OCI-LY1 (cell line): ENCODE results near the gene OR2AG1.

Source experiments
- H2AFZ ChIP-seq: fragments of 200-600 bp; sonication (generic), shearing (Covaris generic); 2 replicates; pipeline ENCODE4 v1.6.0; 2014; ENCODE audit warnings: antibody characterized with exemption, mild to moderate bottlenecking, low read length
- H3F3A ChIP-seq: fragments of 200-600 bp; sonication (generic), shearing (Covaris generic); 2 replicates; pipeline ENCODE4 v1.6.0; 2014; ENCODE audit warnings: mild to moderate bottlenecking, antibody characterized with exemption, low read length, moderate library complexity; ENCODE audit not compliant: insufficient read depth
- H3K27ac ChIP-seq: fragments of 200-600 bp; sonication (generic); 2 replicates; pipeline ENCODE4 v1.5.1; 2014; ENCODE audit warnings: low read length, mixed run types, mild to moderate bottlenecking, low read depth; ENCODE audit not compliant: poor library complexity, severe bottlenecking
- H3K27me3 ChIP-seq: fragments of 200-600 bp; sonication (generic); 2 replicates; pipeline ENCODE4 v1.6.0; 2014; ENCODE audit warnings: antibody characterized with exemption, mild to moderate bottlenecking, low read length, moderate library complexity; ENCODE audit not compliant: insufficient read depth
- H3K36me3 ChIP-seq: fragments of 200-600 bp; sonication (generic); 2 replicates; pipeline ENCODE4 v1.6.1; 2014; ENCODE audit warnings: mild to moderate bottlenecking, antibody characterized with exemption, low read length, moderate library complexity, mixed read lengths; ENCODE audit not compliant: insufficient read depth
- H3K4me1 ChIP-seq: fragments of 200-600 bp; sonication (generic); 2 replicates; pipeline ENCODE4 v1.5.1; 2014; ENCODE audit warnings: mild to moderate bottlenecking, low read length, moderate library complexity; ENCODE audit not compliant: insufficient read depth, severe bottlenecking
- H3K4me2 ChIP-seq: fragments of 200-600 bp; sonication (generic), shearing (Covaris generic); 2 replicates; pipeline ENCODE4 v1.6.1; 2014; ENCODE audit warnings: low read length
- H3K4me3 ChIP-seq: fragments of 200-600 bp; sonication (generic); 2 replicates; pipeline ENCODE4 v1.5.1; 2014; ENCODE audit warnings: low read length, low read depth, mild to moderate bottlenecking, mixed read lengths; ENCODE audit not compliant: poor library complexity, severe bottlenecking
- H3K79me2 ChIP-seq: fragments of 200-600 bp; shearing (Covaris generic); 2 replicates; pipeline ENCODE4 v1.6.1; 2016; ENCODE audit warnings: mixed run types, low read length, mixed read lengths; ENCODE audit not compliant: insufficient read depth
- H3K9ac ChIP-seq: fragments of 200-600 bp; sonication (generic), shearing (Covaris generic); 2 replicates; pipeline ENCODE4 v1.6.1; 2014; ENCODE audit warnings: mild to moderate bottlenecking, low read length, mixed read lengths
- H3K9me2 ChIP-seq: fragments of 200-600 bp; sonication (generic), shearing (Covaris generic); 2 replicates; pipeline ENCODE4 v1.6.1; 2014; ENCODE audit warnings: low read depth, mild to moderate bottlenecking, low read length, mixed read lengths
- H3K9me3 ChIP-seq: fragments of 200-600 bp; shearing (Covaris generic); 2 replicates; pipeline ENCODE4 v1.6.1; 2014; ENCODE audit warnings: low read length, mixed read lengths
- H4K20me1 ChIP-seq: fragments of 200-600 bp; sonication (generic), shearing (Covaris generic); 2 replicates; pipeline ENCODE4 v1.6.0; 2016; ENCODE audit warnings: mild to moderate bottlenecking, low read length; ENCODE audit not compliant: insufficient read depth
- CTCF ChIP-seq: fragments of 200-600 bp; sonication (generic), shearing (Covaris generic); IDR thresholded peaks from 2 replicates; pipeline ENCODE4 v1.5.1; 2017; ENCODE audit warnings: mild to moderate bottlenecking, antibody characterized with exemption, low read length, moderate library complexity, mixed read lengths
- EZH2 ChIP-seq: fragments of 200-600 bp; sonication (generic), shearing (Covaris generic); IDR thresholded peaks from 2 replicates; pipeline ENCODE4 v1.8.0; 2017; ENCODE audit warnings: borderline replicate concordance, mixed run types, mild to moderate bottlenecking, antibody characterized with exemption, low read length, moderate library complexity, mixed read lengths

OR2AG1 gene

GRCh38 chr11:6828103-6828502 is 45.3 kb downstream of the OR2AG1 start:
- Histone ChIP-seq H3K27me3 (no peaks in the 10 kb centered on the region), H3K36me3 (no peaks in the 10 kb centered on the region), H2AFZ (no peak overlapping the region), H3K9me2 (no peaks in the 10 kb centered on the region), H3K79me2 (no peaks in the 10 kb centered on the region), H4K20me1 (no peaks in the 10 kb centered on the region), H3K9me3 (no peaks in the 10 kb centered on the region), H3K4me1 (no peaks in the 10 kb centered on the region), H3K9ac (no peak overlapping the region), H3K4me3 (no peak overlapping the region), H3F3A (no peaks in the 10 kb centered on the region), H3K27ac (no peak overlapping the region), H3K4me2 (no peak overlapping the region)
- TF ChIP-seq EZH2 (no peak), CTCF (no peak)

- Histone ChIP-seq H3K9me3 (no peaks in the 10 kb centered on the region), H3K4me2 (no peak overlapping the region), H4K20me1 (no peaks in the 10 kb centered on the region), H3K4me3 (no peak overlapping the region), H2AFZ (no peak overlapping the region), H3K27me3 (no peaks in the 10 kb centered on the region), H3K4me1 (no peaks in the 10 kb centered on the region), H3K36me3 (no peaks in the 10 kb centered on the region), H3K9ac (no peak overlapping the region), H3F3A (no peaks in the 10 kb centered on the region), H3K9me2 (no peaks in the 10 kb centered on the region), H3K27ac (no peak overlapping the region), H3K79me2 (no peaks in the 10 kb centered on the region)
- no peak for TF ChIP-seq CTCF
- TF ChIP-seq EZH2: no peak
Observed at GRCh38 chr11:6833356-6833755, 50.5 kb downstream of the OR2AG1 start.

- H4K20me1 ChIP-seq: no peaks in the 10 kb centered on the region
- no peak overlapping the region for H2AFZ ChIP-seq
- no peaks in the 10 kb centered on the region for H3K9me2 ChIP-seq
- no peaks in the 10 kb centered on the region for H3F3A ChIP-seq
- H3K4me1 ChIP-seq: no peaks in the 10 kb centered on the region
- no peaks in the 10 kb centered on the region for H3K27me3 ChIP-seq
- H3K9me3 ChIP-seq: no peaks in the 10 kb centered on the region
- H3K4me2 ChIP-seq: no peak overlapping the region
- no peaks in the 10 kb centered on the region for H3K36me3 ChIP-seq
- H3K79me2 ChIP-seq: no peaks in the 10 kb centered on the region
- no peak overlapping the region for H3K27ac ChIP-seq
- no peak overlapping the region for H3K4me3 ChIP-seq
- H3K9ac ChIP-seq: no peak overlapping the region
- TF ChIP-seq EZH2 (no peak), CTCF (no peak)
Observed at GRCh38 chr11:6834021-6834420, 51.2 kb downstream of the OR2AG1 start.
